Stimulated activated CD8-positive, alpha-beta memory T cell treated with anti-CD3 and anti-CD28 coated beads, Interleukin-12 subunit alpha, Interleukin-12 subunit beta, amount 100 ng/mL, for 24 hours (primary cell): ENCODE measurements around the gene PDILT.
"Not testable (repeated sequence)": the region's sequence is repeated elsewhere in the genome, so short reads cannot be mapped to it uniquely, and the experiment has no call there.

Experiments
- DNase-seq: peaks from one replicate; pipeline ENCODE4 v3.0.0-alpha.2; 2020; ENCODE audit errors: extremely low read depth

Gene PDILT

GRCh38 chr16:20321671-20322070, 82.9 kb downstream of the PDILT start:
- DNase-seq: no peak

GRCh38 chr16:20321051-20321450, 83.5 kb downstream of the PDILT start:
- DNase-seq: not testable (repeated sequence)

- no peak for DNase-seq
Measured at GRCh38 chr16:20320592-20320991, 83.9 kb downstream of the PDILT start.

- DNase-seq: no peak
Measured at GRCh38 chr16:20320178-20320577, 84.4 kb downstream of the PDILT start.

GRCh38 chr16:20319406-20319805, 85.1 kb downstream of the PDILT start:
- DNase-seq: no peak

- DNase-seq: no peak
Measured at GRCh38 chr16:20318437-20318836, 86.1 kb downstream of the PDILT start.

GRCh38 chr16:20318006-20318405, 86.5 kb downstream of the PDILT start:
- DNase-seq: no peak

- no peak for DNase-seq
Measured at GRCh38 chr16:20317117-20317516, 87.4 kb downstream of the PDILT start.

GRCh38 chr16:20316715-20317114, 87.8 kb downstream of the PDILT start:
- no peak for DNase-seq

GRCh38 chr16:20315764-20316163, 88.8 kb downstream of the PDILT start:
- no peak for DNase-seq

GRCh38 chr16:20314575-20314974, 90.0 kb downstream of the PDILT start:
- no peak for DNase-seq

- no peak for DNase-seq
Measured at GRCh38 chr16:20313741-20314140, 90.8 kb downstream of the PDILT start.

GRCh38 chr16:20312536-20313095, 91.9 kb downstream of the PDILT start:
- not testable (repeated sequence) for DNase-seq

- no peak for DNase-seq
Measured at GRCh38 chr16:20311548-20311947, 93.0 kb downstream of the PDILT start.

- no peak for DNase-seq
Measured at GRCh38 chr16:20310421-20311395, 93.8 kb downstream of the PDILT start.

GRCh38 chr16:20309786-20310185, 94.8 kb downstream of the PDILT start:
- no peak for DNase-seq
